Posterior vena cava (tissue), 2 donors: ENCODE data around the gene KCND3. TPM values are rescaled to one million over a fixed set of nuclear protein-coding genes. Genes with fewer than 3 reads are reported as not detected.

Experiments
- DNase-seq: peaks from one replicate; pipeline ENCODE4 v3.0.0-alpha.2; 2020; ENCODE audit warnings: low spot score
- intact Hi-C, 2 donors: fragments of 100-400 bp; cut with DNase I; formaldehyde crosslinking; loops; one replicate each; pipeline versions ENCODE4 v1.14.1 to v1.14.2; 2022 to 2023
- total RNA-seq, 2 donors: library from RNA; stranded (reverse); fragmentation: NEBNext Ultra II Directional; extraction: Animal tissue kit (Norgen Biotek cat#: 25700); gene quantifications; one replicate each; pipeline ENCODE4 v1.2.1, GENCODE V29; 2021
- donor health status: DM: yes; HTN: yes; CAD: no.
- donor health status: DM: yes; HTN: yes; CAD: no.

The KCND3 gene
- total RNA-seq, 2 donors from 2014 or later, result 24.6 to 27.8 TPM

DNA sequence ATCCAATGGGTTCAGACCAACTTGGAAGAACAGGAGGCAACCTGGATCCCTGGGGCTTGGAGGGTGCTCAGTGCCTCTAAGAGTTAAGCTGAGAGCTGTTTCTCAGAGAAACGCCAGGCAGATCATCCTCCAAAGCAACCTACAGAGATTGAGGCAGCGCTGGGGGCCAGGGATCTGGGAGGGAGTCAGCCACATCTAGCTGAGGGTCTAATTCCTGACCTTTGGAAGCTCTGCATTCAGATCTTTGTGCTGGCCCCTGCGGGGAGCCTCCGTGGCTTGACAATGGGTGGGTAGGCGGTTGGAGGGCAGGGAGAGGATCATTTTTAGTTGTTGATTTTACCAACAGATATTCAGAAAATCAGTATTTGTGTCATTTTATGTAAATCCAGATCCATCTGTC, 154.5 kb downstream of the KCND3 start:
- no peak for DNase-seq
- intact Hi-C loops, result no loop called here

GRCh38 chr1:111833334-111833733, 156.1 kb downstream of the KCND3 start:
- intact Hi-C loops, result no loop called here

DNA sequence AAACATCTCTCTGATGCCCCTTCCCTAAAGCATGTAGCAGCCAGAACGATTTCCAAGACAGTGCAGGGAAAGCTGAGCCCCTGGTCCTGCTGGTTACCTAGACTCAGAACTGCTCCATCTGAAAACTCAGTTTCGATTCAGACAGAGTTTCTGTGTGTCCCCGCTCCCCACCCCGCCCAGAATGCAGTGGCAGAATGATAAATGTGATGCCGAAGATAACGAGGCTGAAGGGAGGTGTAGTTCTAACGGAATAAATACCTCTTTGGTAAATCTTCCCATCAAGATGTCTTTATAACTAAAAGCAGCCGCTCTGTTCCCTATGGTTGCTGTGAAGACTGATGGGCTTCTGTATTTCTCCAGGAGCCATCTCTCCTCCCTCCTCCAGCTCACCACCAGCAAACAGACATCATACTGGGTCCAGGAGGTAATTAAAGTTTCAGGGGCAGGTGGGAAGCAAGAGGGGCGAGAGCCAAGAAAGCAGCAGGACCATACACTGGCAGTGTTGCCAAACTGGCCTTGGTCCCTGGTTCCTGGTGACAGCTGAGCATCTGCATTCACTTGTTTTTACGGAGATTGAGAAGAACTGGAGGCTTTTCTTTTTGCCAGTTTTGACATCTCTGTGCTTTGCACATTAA, 156.8 kb downstream of the KCND3 start:
- intact Hi-C loops, result no loop called here
- no peak for DNase-seq

More at GRCh38 chr1:111833334-111833733, 156.1 kb downstream of the KCND3 start:
- no peak for DNase-seq

DNA sequence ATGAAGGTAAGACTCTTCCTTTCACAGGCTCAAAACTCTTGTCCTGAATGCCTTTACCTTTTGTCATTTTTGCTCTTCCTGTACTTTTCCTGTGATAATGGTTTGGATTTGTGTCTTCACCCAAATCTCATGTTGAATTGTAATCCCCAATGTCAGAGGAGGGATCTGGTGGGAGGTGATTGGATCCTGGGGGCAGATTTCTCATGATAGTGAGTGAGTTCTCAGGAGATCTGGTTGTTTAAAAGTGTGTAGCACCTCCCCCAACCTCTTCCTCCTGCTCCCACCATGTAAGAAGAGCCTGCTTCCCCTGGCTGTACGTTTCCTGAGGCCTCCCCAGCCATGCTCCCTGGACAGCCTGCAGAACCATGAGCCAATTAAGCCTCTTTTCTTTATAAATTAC, 158.3 kb downstream of the KCND3 start:
- DNase-seq, result no peak
- intact Hi-C loops, result no loop called here

DNA sequence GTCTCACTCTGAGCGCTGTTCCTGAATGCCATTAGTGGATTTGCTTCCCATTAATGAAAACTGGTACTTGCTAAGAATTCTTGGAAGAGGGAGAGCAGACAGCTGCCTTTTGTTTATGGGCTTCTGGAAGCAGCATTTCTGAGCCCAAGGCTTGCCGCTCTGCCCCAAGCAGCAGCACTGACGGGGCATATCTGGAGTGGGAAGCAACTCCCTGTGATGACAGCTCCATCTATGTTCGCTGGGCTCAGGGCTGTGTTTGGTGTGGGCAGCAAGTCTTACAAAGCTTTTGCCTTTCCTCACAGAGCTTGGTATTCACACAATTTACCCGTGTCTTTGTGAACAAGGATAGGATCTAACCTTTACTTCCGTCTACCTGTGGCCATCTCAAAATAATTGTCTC, 161.5 kb downstream of the KCND3 start:
- no peak for DNase-seq
- intact Hi-C loops, result no loop called here

- intact Hi-C loops, result no loop called here
- no peak for DNase-seq
Observed at GRCh38 chr1:111826278-111826677, 163.2 kb downstream of the KCND3 start.

DNA sequence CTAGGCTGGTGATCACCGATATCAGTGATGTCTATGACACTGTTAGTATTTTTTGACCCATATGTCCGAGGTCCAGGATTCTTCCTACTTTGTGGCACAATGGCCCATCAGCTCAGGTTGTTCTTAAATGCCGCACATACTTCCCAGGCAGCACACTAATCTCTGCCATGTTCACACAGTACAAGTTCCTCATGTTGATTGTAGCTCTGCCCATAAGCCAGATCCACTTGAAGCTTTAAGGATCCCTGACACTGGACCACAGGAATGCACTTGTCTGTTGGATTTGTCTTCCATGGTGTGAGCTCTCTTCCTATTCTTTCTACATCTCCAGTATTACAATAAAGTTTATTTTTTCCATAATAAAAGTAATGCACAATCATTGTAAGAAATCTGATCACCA, 164.3 kb downstream of the KCND3 start:
- intact Hi-C loops, result no loop called here

DNA sequence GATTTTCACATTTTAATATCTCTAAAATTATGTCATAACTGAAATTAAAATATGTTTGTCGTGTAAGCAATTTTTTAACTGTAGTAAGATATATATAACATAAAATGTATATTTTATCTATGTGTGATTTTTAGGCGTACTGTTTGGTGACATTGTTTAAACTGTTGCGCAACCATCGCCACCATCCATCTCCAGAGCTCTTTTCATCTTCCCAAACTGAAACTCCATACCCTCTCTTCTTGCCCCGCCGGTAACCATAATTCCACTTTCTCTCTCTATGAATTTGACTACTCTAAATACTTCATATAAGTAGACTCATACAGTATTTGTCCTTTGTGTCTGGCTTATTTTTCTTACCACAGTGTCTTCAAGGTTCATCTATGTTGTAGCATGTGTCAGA, 167.3 kb downstream of the KCND3 start:
- intact Hi-C loops, result no loop called here
- no peak for DNase-seq

More for the DNA sequence above, 164.3 kb downstream of the KCND3 start:
- DNase-seq, result no peak

DNA sequence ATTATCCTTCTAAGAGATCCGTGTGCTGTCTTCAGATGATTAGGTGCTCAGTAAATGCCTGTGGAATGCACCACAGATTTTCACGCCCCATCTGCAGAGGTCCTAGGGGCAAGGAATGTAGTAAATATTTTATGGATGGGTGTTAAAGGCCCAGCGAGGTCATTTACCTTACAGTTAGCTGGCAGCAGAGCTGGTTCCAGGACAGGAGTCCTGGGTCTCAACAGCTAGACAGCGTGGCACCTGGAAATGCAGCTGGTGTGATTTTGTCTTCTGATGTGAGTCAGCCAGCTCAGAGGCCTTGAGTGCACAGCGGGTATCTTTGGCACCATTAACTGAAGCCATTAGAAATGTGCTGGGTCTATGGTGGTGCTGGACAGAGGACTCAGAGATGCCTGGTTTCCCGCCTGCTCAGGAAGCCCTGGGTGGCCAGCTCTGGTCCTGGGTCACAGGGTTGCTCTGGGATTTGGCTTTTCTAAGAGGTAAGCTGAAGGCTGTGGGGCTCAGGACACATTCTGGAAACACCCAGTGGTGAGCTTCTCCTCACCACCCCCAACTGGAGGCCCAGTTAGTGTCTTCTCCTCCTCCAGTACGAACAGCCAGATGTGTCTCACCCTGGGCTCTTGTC, 168.2 kb downstream of the KCND3 start:
- intact Hi-C loops, result no loop called here
- DNase-seq, result no peak

DNA sequence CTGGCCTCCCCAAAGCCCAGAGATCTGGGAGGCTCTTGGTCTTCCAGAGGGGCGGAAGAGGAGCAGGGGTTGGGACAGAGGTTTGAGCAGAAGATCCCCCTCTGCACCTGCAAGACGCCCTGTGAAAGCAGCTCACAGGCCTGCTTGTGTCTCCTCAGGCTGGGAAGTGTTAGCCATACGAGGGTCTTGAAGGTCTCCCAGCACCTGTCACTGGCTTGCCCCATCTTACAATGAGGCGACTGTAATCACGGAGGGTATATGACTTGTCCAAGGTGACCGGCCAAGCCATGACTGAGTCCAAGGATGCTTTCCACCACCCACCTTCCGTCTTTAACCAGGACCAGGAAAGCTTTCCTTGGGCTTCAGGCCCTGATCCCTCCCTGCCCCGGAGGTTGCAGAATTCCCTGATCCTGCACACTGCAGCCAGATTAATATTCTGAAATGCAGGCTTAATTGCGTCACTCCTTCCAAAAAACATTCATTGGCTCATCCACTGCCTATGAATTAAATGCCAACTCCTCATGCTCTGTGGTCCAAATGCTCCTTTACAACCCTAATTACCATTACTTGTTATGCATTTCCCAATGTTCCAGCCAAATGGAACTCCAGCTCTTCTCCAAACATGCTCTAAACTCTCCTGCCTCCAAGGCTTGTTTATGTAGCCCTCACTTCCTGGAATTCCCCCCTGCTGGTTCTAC, 169.8 kb downstream of the KCND3 start:
- intact Hi-C loops, result no loop called here
- DNase-seq, result no peak

DNA sequence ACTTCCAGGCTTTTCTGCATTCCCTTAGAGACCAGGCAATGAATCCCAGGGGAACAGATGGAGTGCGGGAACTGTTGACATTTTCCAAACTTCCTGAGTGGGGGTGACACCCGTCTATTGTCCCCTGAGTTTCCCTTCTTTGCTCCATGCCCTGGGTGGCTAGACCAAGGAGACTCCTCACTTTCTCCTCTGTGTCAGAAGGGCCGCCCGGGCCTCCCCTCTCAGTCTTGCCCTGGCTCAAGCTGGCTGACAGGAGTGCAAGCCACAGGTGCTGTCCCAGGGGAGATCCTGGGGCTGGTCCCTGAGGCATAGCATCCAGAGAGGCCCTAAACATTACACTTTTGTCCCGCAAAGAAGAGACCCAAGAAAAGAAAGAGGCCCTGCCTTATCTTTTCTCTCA, 170.9 kb downstream of the KCND3 start:
- intact Hi-C loops, result no loop called here
- no peak for DNase-seq

DNA sequence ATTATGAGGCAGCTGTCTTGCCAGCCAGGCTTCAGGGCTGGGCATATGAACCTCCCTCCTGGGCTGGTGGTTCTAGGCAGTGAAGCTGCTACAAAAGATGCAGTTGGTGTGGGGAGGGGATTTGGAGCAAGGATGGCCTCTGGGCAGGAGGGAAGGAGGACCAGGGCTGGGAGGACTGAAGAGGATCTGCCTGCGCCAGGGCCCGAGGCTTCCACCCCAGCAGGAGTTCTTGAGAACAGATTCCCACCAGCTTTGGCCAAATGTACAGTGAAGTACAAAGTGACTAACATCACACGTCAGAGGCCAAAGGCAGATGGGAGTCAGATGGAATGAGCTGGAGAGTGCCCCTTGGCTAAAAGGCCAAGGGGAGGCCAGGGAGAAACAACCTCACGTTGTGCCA, 171.4 kb downstream of the KCND3 start:
- no peak for DNase-seq
- intact Hi-C loops, result no loop called here

GRCh38 chr1:111814642-111815041, 174.8 kb downstream of the KCND3 start:
- intact Hi-C loops, result no loop called here
- no peak for DNase-seq

DNA sequence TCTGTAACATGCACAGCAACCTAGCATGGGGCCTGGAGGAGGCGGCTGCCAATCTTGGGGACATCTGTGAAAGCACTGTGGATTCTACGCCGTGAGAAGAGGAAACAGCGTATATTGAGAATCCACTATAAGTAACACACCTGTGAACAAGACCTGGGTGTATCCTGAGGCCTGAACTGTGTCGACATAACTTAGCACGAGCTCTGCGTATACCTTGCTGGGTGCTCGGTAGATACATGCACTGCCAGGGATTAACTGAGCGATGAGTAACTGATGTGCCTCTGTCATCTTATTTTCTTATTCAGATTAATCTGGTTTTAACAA, 175.2 kb downstream of the KCND3 start:
- intact Hi-C loops, result no loop called here

DNA sequence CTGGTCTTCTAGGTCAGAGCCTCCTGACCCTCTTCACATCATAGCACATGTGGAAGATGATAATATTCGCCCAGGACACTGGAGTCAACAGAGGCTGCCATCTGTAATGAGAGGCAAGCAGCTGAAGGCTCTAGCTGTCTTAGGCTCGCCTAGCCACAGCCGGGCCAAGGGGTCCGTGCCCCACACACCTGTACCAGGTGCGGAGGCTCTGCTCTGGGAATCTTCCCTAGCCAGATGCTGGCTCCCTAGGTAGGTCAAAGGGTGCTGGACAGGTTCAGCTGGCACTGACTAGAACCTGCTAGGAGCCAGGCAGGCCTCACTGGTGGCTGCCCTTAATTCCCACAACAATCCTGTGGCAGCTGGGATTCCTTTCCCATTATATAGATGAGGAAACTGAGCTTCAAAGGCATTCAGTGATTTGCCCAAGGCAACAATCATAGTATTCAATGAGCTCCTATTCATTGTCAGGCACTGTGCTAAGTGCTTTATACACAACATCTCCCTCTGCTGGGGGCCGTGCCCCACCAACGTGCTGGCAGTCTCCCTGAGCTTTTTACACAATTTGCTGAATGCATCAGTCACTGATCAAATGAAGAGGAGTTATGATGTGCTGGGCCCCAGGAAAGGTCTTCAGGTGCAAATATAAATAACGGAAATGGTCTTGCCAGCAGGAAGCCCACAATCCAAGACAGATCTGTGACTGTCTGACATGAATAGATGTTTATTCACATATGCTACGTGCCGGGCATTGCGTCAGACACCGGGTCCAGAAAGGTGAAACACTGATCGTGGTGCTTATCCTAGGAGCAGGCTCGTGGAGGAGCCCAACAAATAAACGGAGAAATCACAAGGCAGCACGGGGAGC, 175.8 kb downstream of the KCND3 start:
- no peak for DNase-seq
- intact Hi-C loops, result no loop called here

More for the DNA sequence above, 175.2 kb downstream of the KCND3 start:
- DNase-seq, result no peak

GRCh38 chr1:111812306-111812705, 177.2 kb downstream of the KCND3 start:
- intact Hi-C loops, result no loop called here
- DNase-seq, result no peak

GRCh38 chr1:111811891-111812290, 177.6 kb downstream of the KCND3 start:
- DNase-seq, result no peak
- intact Hi-C loops, result loop anchor here in 1 of 2 donors (1.0 kb wide), 1 partner anchor 47 kb away; no protein-coding TSS in a partner anchor

GRCh38 chr1:111805251-111805650, 184.2 kb downstream of the KCND3 start:
- DNase-seq, result no peak
- intact Hi-C loops, result no loop called here

- no peak for DNase-seq
- intact Hi-C loops, result no loop called here
Observed at GRCh38 chr1:111804776-111805175, 184.7 kb downstream of the KCND3 start.

DNA sequence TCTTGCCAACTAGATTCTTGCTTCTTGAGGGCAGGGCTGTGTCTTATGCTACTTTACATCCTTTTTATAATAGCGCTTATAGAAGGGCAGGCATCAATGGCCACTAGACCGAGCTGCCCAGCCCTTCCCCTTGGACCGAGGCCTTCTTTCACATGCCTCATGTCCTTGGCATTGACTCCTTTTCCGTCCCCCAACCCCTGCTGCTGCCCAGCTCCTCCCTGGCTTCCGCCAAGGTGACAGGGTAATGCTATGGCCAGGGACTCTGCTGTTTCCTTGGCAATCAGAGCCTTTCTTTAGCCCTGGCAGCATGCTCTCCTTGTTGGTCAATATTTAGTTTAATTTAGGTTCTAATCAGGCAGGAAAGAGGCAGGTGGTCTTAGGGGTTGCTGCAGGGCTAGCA, 185.5 kb downstream of the KCND3 start:
- intact Hi-C loops, result no loop called here
- DNase-seq, result no peak
